HepG2 (cell line): ENCODE results near the gene PCGF3. TPM values are rescaled to one million over a fixed set of nuclear protein-coding genes. Genes with fewer than 3 reads are reported as not detected.

Experiments
- AGO2 ChIP-seq: fragments of 200-400 bp; formaldehyde crosslinking; optimal IDR thresholded peaks from 2 replicates; pipeline ENCODE3; 2017; ENCODE audit warnings: mild to moderate bottlenecking, low read depth, low read length, moderate library complexity
- ARID5B ChIP-seq: IDR thresholded peaks from 2 replicates; pipeline ENCODE4 v1.4.0; 2020; ENCODE audit warnings: mild to moderate bottlenecking, missing genetic modification reagents
- HDAC2 ChIP-seq: sonication (generic); formaldehyde crosslinking; IDR thresholded peaks from 2 replicates; pipeline ENCODE4 v1.4.0; 2020; ENCODE audit warnings: missing genetic modification reagents
- HOXA9 ChIP-seq: sonication (generic); formaldehyde crosslinking; IDR thresholded peaks from 2 replicates; pipeline ENCODE4 v1.8.1; 2022; ENCODE audit warnings: missing genetic modification reagents, mild to moderate bottlenecking, moderate library complexity, borderline replicate concordance
- NCOA2 ChIP-seq: sonication (generic); formaldehyde crosslinking; IDR thresholded peaks from 2 replicates; pipeline ENCODE4 v1.8.0; 2022; ENCODE audit warnings: inconsistent platforms
- PCBP1 ChIP-seq: fragments of 200-400 bp; formaldehyde crosslinking; IDR thresholded peaks from 2 replicates; pipeline ENCODE4 v1.6.1; 2017; ENCODE audit warnings: mild to moderate bottlenecking, low read depth, low read length, borderline replicate concordance
- PHF8 ChIP-seq: sonication (generic); formaldehyde crosslinking; IDR thresholded peaks from 2 replicates; pipeline ENCODE4 v1.5.0; 2020; ENCODE audit warnings: missing genetic modification reagents
- RFX3 ChIP-seq: IDR thresholded peaks from 2 replicates; pipeline ENCODE4 v1.6.1; 2016; ENCODE audit warnings: missing biosample characterization, missing genetic modification reagents
- SP4 ChIP-seq: sonication (generic); formaldehyde crosslinking; IDR thresholded peaks from 2 replicates; pipeline ENCODE4 v1.8.1; 2023; ENCODE audit warnings: mild to moderate bottlenecking, missing genetic modification reagents
- SPEN ChIP-seq: sonication (generic); formaldehyde crosslinking; IDR thresholded peaks from 2 replicates; pipeline ENCODE4 v1.5.1; 2020; ENCODE audit warnings: low read depth, mild to moderate bottlenecking, missing genetic modification reagents
- ZFP36 ChIP-seq: fragments of 150-350 bp; IDR thresholded peaks from 2 replicates; pipeline ENCODE4 v1.6.1; 2018; ENCODE audit warnings: borderline replicate concordance, low read length, low read depth; ENCODE audit not compliant: partially characterized antibody
- ZNF281 ChIP-seq: sonication (generic); formaldehyde crosslinking; IDR thresholded peaks from 2 replicates; pipeline ENCODE4 v1.4.0; 2020; ENCODE audit warnings: missing genetic modification reagents, borderline replicate concordance
- ZNF354B ChIP-seq: sonication (generic); formaldehyde crosslinking; IDR thresholded peaks from 2 replicates; pipeline ENCODE4 v1.8.0; 2022; ENCODE audit warnings: mild to moderate bottlenecking, missing genetic modification reagents
- polyA plus RNA-seq, 8 experiments: library from polyadenylated mRNA; depleted of rRNA in 3 of 8; stranded (reverse) in 7 of 8; unstranded in 1 of 8; fragments of >200 nt; fragmentation: Illumina TruSeq in 4 of 8; extraction: Trizol in 4 of 8; gene quantifications; 2 replicates each; pipeline versions ENCODE4 v1.2.1 to v1.2.3, GENCODE V29; 2011 to 2016; ENCODE audit warnings: low read depth in 4 of 8, missing spikeins in 1 of 8, mixed read lengths in 1 of 8; ENCODE audit not compliant: insufficient read depth in 1 of 8
- total RNA-seq, 5 experiments: library from RNA; depleted of rRNA; stranded (reverse); fragments of >200 nt; fragmentation: Illumina TruSeq; extraction: Trizol; gene quantifications; 2 replicates each; pipeline ENCODE4 v1.2.3, GENCODE V29; 2016; ENCODE audit warnings: low read depth in 1 of 5
- TF ChIP-seq, protein P1 (sequence below): sonication (generic); formaldehyde crosslinking; conservative IDR thresholded peaks from 2 replicates; pipeline ENCODE4 v1.4.0; 2020; ENCODE audit warnings: missing genetic modification reagents
- TF ChIP-seq, protein P2 (sequence below): sonication (generic); formaldehyde crosslinking; IDR thresholded peaks from 2 replicates; pipeline ENCODE4 v1.9.0; 2021; ENCODE audit warnings: missing genetic modification reagents, borderline replicate concordance

The PCGF3 gene
- total and polyA plus RNA-seq, 2 of the 13 experiments (the other 11 are each of a cell fraction or from before 2014, with no cell fraction given), result 28.6 to 66.2 TPM

- peak; percentile 48 for TF ChIP-seq AGO2
- TF ChIP-seq ZNF354B (CRISPR knock-in tag), result no peak
- TF ChIP-seq HDAC2 (CRISPR knock-in tag), result no peak; the same call in 1 of the 2 replicates
- no peak for TF ChIP-seq RFX3 (CRISPR knock-in tag)
- TF ChIP-seq ZNF281 (CRISPR knock-in tag), result peak; percentile 26; the same call in 1 of the 2 replicates
- peak; percentile 22; the same call in 1 of the 2 replicates for TF ChIP-seq ARID5B (CRISPR knock-in tag)
- TF ChIP-seq ZFP36, result no peak
- TF ChIP-seq HOXA9 (CRISPR knock-in tag), result no peak
- TF ChIP-seq PHF8 (CRISPR knock-in tag), result peak; percentile 44; the same call in 1 of the 2 replicates
- peak; percentile 60; the same call in 1 of the 2 replicates for TF ChIP-seq SP4 (CRISPR knock-in tag)
- TF ChIP-seq, protein P1, sequence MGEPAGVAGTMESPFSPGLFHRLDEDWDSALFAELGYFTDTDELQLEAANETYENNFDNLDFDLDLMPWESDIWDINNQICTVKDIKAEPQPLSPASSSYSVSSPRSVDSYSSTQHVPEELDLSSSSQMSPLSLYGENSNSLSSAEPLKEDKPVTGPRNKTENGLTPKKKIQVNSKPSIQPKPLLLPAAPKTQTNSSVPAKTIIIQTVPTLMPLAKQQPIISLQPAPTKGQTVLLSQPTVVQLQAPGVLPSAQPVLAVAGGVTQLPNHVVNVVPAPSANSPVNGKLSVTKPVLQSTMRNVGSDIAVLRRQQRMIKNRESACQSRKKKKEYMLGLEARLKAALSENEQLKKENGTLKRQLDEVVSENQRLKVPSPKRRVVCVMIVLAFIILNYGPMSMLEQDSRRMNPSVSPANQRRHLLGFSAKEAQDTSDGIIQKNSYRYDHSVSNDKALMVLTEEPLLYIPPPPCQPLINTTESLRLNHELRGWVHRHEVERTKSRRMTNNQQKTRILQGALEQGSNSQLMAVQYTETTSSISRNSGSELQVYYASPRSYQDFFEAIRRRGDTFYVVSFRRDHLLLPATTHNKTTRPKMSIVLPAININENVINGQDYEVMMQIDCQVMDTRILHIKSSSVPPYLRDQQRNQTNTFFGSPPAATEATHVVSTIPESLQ, result no peak
- TF ChIP-seq, protein P2, sequence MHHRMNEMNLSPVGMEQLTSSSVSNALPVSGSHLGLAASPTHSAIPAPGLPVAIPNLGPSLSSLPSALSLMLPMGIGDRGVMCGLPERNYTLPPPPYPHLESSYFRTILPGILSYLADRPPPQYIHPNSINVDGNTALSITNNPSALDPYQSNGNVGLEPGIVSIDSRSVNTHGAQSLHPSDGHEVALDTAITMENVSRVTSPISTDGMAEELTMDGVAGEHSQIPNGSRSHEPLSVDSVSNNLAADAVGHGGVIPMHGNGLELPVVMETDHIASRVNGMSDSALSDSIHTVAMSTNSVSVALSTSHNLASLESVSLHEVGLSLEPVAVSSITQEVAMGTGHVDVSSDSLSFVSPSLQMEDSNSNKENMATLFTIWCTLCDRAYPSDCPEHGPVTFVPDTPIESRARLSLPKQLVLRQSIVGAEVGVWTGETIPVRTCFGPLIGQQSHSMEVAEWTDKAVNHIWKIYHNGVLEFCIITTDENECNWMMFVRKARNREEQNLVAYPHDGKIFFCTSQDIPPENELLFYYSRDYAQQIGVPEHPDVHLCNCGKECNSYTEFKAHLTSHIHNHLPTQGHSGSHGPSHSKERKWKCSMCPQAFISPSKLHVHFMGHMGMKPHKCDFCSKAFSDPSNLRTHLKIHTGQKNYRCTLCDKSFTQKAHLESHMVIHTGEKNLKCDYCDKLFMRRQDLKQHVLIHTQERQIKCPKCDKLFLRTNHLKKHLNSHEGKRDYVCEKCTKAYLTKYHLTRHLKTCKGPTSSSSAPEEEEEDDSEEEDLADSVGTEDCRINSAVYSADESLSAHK (CRISPR knock-in tag), result no peak
- TF ChIP-seq PCBP1, result 0 out of 2 replicates have a peak, but pooled peaks have one; percentile 18
- TF ChIP-seq NCOA2, result no peak
- TF ChIP-seq SPEN (CRISPR knock-in tag), result 0 out of 2 replicates have a peak, but pooled peaks have one; percentile 31
These were observed 23.7 kb upstream of the PCGF3 start (continued) for GRCh38 chr4:681736-682451.
